Measurements from ENCODE around the gene BRSK2. TPM values are rescaled to one million over a fixed set of nuclear protein-coding genes. Genes with fewer than 3 reads are reported as not detected.

Gene BRSK2
- total and polyA plus RNA-seq, 4 donors, result 0.35 to 0.56 (median 0.52) TPM

GRCh38 chr11:1488575-1489180 is 98.9 kb downstream of the BRSK2 start:
- TF ChIP-seq, protein P1, sequence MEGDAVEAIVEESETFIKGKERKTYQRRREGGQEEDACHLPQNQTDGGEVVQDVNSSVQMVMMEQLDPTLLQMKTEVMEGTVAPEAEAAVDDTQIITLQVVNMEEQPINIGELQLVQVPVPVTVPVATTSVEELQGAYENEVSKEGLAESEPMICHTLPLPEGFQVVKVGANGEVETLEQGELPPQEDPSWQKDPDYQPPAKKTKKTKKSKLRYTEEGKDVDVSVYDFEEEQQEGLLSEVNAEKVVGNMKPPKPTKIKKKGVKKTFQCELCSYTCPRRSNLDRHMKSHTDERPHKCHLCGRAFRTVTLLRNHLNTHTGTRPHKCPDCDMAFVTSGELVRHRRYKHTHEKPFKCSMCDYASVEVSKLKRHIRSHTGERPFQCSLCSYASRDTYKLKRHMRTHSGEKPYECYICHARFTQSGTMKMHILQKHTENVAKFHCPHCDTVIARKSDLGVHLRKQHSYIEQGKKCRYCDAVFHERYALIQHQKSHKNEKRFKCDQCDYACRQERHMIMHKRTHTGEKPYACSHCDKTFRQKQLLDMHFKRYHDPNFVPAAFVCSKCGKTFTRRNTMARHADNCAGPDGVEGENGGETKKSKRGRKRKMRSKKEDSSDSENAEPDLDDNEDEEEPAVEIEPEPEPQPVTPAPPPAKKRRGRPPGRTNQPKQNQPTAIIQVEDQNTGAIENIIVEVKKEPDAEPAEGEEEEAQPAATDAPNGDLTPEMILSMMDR (IDR thresholded peaks at IDR 0.05; ENCODE audit: control extremely low read depth, extremely low read depth), result no peak
- WGBS, 2 donors, result 91 to 92% methylated on average over 20 of the region's 20 CpGs
- no peak for DNase-seq
- H3K27me3 ChIP-seq (ENCODE audit: control insufficient read depth in 3 of 3, insufficient read depth in 3 of 3, low read length in 2 of 3), result no peaks in the 10 kb centered on the region
- peaks cover 4 to 58% (median 14%) of the 10 kb centered on the region in 5 donors for H3K4me1 ChIP-seq (ENCODE audit: control insufficient read depth in 5 of 5, insufficient read depth in 5 of 5, low read length in 5 of 5)
- no peak for ATAC-seq (ENCODE audit: insufficient read depth, low FRiP score)
- H3K9me3 ChIP-seq (ENCODE audit: control insufficient read depth in 4 of 4, insufficient read depth in 3 of 4, low read length in 3 of 4), result no peaks in the 10 kb centered on the region
- no peak overlapping the region for H3K27ac ChIP-seq (ENCODE audit: low read depth in 1 of 2, low read length in 1 of 2)
- no peak overlapping the region for H3K4me3 ChIP-seq
- no peak overlapping the region for H3K9ac ChIP-seq (ENCODE audit: insufficient read depth in 1 of 2, low read length in 2 of 2)
- H3K36me3 ChIP-seq (ENCODE audit: control insufficient read depth in 4 of 4, insufficient read depth in 4 of 4, low read length in 4 of 4), result peaks cover 0 to 4% (median 0%) of the 10 kb centered on the region in 4 donors

DNA sequence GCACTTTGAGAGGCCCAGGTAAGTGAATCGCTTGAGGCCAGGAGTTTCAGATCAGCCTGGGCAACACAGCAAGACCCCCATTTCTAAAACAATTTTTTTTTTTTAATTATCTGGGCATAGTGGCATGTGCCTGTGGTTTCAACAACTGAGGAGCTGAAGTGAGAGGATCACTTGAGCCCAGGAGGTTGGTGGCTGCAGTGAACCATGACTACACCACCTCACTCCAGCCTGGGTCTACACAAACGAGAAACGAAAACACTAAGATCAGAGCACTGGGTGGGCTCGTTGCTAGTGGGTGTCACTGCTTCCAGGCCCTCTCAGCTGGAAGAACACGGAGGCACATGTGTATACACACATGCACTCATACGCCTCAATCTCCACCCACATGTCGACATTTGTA is 100.9 kb downstream of the BRSK2 start:
- Histone ChIP-seq H3K27me3 (ENCODE audit: control insufficient read depth in 3 of 3, insufficient read depth in 3 of 3, low read length in 2 of 3) (no peaks in the 10 kb centered on the region), H3K36me3 (ENCODE audit: control insufficient read depth in 4 of 4, insufficient read depth in 4 of 4, low read length in 4 of 4) (peaks cover 0 to 4% (median 0%) of the 10 kb centered on the region in 4 donors), H3K4me1 (ENCODE audit: control insufficient read depth in 5 of 5, insufficient read depth in 5 of 5, low read length in 5 of 5) (peaks cover 4 to 44% (median 14%) of the 10 kb centered on the region in 5 donors), H3K9me3 (ENCODE audit: control insufficient read depth in 4 of 4, insufficient read depth in 3 of 4, low read length in 3 of 4) (no peaks in the 10 kb centered on the region), H3K9ac (ENCODE audit: insufficient read depth in 1 of 2, low read length in 2 of 2) (no peak overlapping the region), H3K4me3 (no peak overlapping the region), H3K27ac (ENCODE audit: low read depth in 1 of 2, low read length in 1 of 2) (no peak overlapping the region)
- 80 to 84% methylated on average over 7 of the region's 7 CpGs for WGBS, 2 donors
- TF ChIP-seq, protein P1 (IDR thresholded peaks at IDR 0.05; ENCODE audit: control extremely low read depth, extremely low read depth), result no peak
- ATAC-seq (ENCODE audit: insufficient read depth, low FRiP score) (no peak), DNase-seq (no peak)

DNA sequence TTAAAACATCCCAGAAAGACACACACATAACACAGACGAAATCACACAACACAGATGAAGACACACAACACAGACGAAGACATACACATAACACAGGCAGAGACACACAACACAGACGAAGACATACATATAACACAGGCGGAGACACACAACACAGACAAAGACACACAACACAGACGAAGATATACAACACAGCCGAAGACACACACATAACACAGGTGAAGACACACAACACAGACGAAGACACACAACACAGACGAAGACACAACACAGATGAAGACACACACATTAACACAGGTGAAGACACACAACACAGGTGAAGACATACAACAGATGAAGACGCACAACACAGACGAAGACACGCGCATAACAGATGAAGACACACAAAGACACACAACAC is 101.6 kb downstream of the BRSK2 start:
- peaks cover 2 to 38% (median 9%) of the 10 kb centered on the region in 5 donors for H3K4me1 ChIP-seq (ENCODE audit: control insufficient read depth in 5 of 5, insufficient read depth in 5 of 5, low read length in 5 of 5)
- H3K9me3 ChIP-seq (ENCODE audit: control insufficient read depth in 4 of 4, insufficient read depth in 3 of 4, low read length in 3 of 4), result no peaks in the 10 kb centered on the region
- TF ChIP-seq, protein P1 (IDR thresholded peaks at IDR 0.05; ENCODE audit: control extremely low read depth, extremely low read depth), result no peak
- H3K4me3 ChIP-seq, result no peak overlapping the region
- no peaks in the 10 kb centered on the region for H3K27me3 ChIP-seq (ENCODE audit: control insufficient read depth in 3 of 3, insufficient read depth in 3 of 3, low read length in 2 of 3)
- 96% methylated on average over 12 of the region's 12 CpGs for WGBS, 2 donors
- DNase-seq (no peak), ATAC-seq (ENCODE audit: insufficient read depth, low FRiP score) (no peak)
- H3K27ac ChIP-seq (ENCODE audit: low read depth in 1 of 2, low read length in 1 of 2), result no peak overlapping the region
- H3K36me3 ChIP-seq (ENCODE audit: control insufficient read depth in 4 of 4, insufficient read depth in 4 of 4, low read length in 4 of 4), result peaks cover 0 to 4% (median 0%) of the 10 kb centered on the region in 4 donors
- H3K9ac ChIP-seq (ENCODE audit: insufficient read depth in 1 of 2, low read length in 2 of 2), result no peak overlapping the region

Measured in lung (tissue), 12 donors.